C1 segment of cervical spinal cord (tissue), 14 donors: ENCODE measurements around the gene EDIL3.

Experiments used
- DNase-seq, 14 donors: peaks; one replicate each; lab custom pipeline; 2025; lab: John Stamatoyannopoulos, UW

The EDIL3 gene

GRCh38 chr5:84260939-84261338 lies 123.7 kb downstream of the EDIL3 start:
- DNase-seq, result no peak

- no peak for DNase-seq
These were observed 124.5 kb downstream of the EDIL3 start for GRCh38 chr5:84260140-84260539.

GRCh38 chr5:84259283-84260045 lies 125.2 kb downstream of the EDIL3 start:
- DNase-seq, result no peak

- DNase-seq, result no peak
These were observed 127.6 kb downstream of the EDIL3 start for GRCh38 chr5:84257061-84257460.

GRCh38 chr5:84255315-84255714 lies 129.4 kb downstream of the EDIL3 start:
- DNase-seq, result no peak

- peak in 1 of 14 donors; percentile 35 for DNase-seq
These were observed 130.7 kb downstream of the EDIL3 start for GRCh38 chr5:84253946-84254345.

- no peak for DNase-seq
These were observed 133.2 kb downstream of the EDIL3 start for GRCh38 chr5:84251503-84251902.

GRCh38 chr5:84249918-84250630 lies 134.6 kb downstream of the EDIL3 start:
- no peak for DNase-seq

- no peak for DNase-seq
These were observed 136.7 kb downstream of the EDIL3 start for GRCh38 chr5:84248013-84248412.

- no peak for DNase-seq
These were observed 142.4 kb downstream of the EDIL3 start for GRCh38 chr5:84242286-84242685.

- DNase-seq, result no peak
These were observed 145.2 kb downstream of the EDIL3 start for GRCh38 chr5:84239494-84239893.

- DNase-seq, result no peak
These were observed 147.6 kb downstream of the EDIL3 start for GRCh38 chr5:84237126-84237525.

- no peak for DNase-seq
These were observed 153.2 kb downstream of the EDIL3 start for GRCh38 chr5:84231433-84231832.

- DNase-seq, result no peak
These were observed 155.6 kb downstream of the EDIL3 start for GRCh38 chr5:84229045-84229444.

- DNase-seq, result no peak
These were observed 156.4 kb downstream of the EDIL3 start for GRCh38 chr5:84228266-84228665.

- no peak for DNase-seq
These were observed 157.4 kb downstream of the EDIL3 start for GRCh38 chr5:84227236-84227635.

GRCh38 chr5:84218546-84218945 lies 166.1 kb downstream of the EDIL3 start:
- DNase-seq, result no peak

- DNase-seq, result no peak
These were observed 169.2 kb downstream of the EDIL3 start for GRCh38 chr5:84215521-84215920.

GRCh38 chr5:84213861-84214260 lies 170.8 kb downstream of the EDIL3 start:
- DNase-seq, result no peak

GRCh38 chr5:84213212-84213611 lies 171.5 kb downstream of the EDIL3 start:
- DNase-seq, result no peak

- DNase-seq, result no peak
These were observed 179.9 kb downstream of the EDIL3 start for GRCh38 chr5:84204772-84205171.

- no peak for DNase-seq
These were observed 182.5 kb downstream of the EDIL3 start for GRCh38 chr5:84202136-84202535.

GRCh38 chr5:84197538-84197937 lies 187.1 kb downstream of the EDIL3 start:
- no peak for DNase-seq
